ENCODE measurements around the gene IFT81. TPM values are rescaled to one million over a fixed set of nuclear protein-coding genes. Genes with fewer than 3 reads are reported as not detected.
"Not testable (repeated sequence)": the region's sequence is repeated elsewhere in the genome, so short reads cannot be mapped to it uniquely, and the experiment has no call there.

IFT81 gene
- total RNA-seq, 1 donor from 2014 or later: 17.3 TPM

- peak; percentile 72 for DNase-seq (ENCODE audit: low spot score)
- intact Hi-C loops (cut with DNase I): loop anchor here (10.0 kb wide), 1 partner anchor 317 kb away; no protein-coding TSS in a partner anchor
- ATAC-seq: peak; percentile 58
Observed at GRCh38 chr12:110107369-110108281, 16.5 kb upstream of the IFT81 start.

DNA sequence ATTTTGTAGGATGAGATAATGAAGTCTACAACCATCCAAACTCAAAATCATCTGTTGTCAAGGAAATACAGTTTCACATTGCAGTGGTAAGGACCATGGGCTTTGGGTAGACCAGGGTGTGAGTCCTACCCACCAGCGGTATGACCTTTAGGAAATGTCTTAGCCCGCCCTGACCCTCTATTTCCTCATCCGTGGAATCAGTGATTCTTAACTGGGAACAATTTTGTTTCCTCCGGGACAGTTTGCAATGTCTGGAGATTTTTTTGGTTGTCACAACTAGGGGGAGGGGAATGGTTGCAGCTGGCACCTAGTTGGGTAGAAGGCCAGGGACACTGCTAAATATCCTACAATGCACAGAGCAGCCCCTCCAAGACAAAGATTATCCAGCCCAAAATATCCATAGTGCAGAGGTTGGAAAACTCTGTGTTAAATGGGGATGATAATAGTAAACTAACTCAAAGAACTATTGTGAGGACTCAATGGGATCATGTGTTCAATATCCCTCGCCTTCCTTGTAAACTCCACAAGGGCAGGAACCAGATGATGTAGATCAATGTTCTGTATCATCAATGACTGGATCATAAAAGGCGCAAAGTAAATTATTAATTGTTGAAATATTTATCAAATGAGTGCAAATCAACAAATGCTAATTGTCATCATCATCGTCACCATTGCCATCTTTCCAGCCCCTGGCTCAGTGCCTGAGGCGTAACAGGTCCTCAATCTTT is 15.7 kb upstream of the IFT81 start:
- intact Hi-C loops (cut with DNase I): loop anchor here (10.0 kb wide), 1 partner anchor 316 kb away; no protein-coding TSS in a partner anchor
- DNase-seq (ENCODE audit: low spot score) (no peak), ATAC-seq (peak; percentile 13)

DNA sequence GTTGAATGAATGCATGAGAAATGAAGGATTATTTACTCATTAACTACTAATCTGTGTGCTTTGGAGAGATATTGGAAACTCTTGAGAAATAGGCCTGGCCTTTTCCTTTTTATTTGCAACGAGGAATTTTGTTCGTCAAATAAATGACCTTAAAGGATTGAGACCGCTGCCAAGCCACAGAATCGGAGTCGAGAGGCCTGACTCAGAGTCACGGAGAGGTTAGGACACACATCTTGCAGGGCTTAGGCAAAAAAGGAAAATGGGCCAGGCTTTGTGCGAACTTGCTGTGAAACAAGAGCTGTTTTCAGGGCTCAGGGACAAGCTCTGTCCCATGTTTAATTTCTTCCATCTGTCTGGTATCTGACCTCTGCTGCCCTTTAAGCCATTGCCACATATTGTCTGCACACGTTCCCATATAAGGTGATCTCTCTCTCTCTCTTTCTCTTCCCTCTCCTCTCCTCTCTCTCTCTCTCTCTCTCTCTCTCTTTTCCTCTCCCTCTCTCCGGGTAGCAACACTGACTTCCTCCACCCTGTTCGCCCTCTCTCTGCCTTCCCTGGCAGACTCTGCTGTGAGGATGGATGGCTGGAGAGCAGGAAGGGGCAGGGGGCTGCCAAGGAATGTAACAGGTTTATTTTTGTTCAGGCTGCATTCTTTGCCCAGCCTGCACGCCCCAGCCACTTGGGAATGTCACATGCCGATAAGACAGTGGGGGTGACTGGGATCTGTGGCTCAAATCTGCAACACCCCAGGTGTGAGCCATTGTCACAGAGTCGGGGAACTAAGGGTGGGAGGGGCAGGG is 14.9 kb upstream of the IFT81 start:
- ATAC-seq (peak; percentile 95), DNase-seq (ENCODE audit: low spot score) (peak; percentile 89)
- intact Hi-C loops (cut with DNase I): loop anchor here (10.0 kb wide), 1 partner anchor 316 kb away; no protein-coding TSS in a partner anchor

GRCh38 chr12:110109837-110110535 is 14.2 kb upstream of the IFT81 start:
- DNase-seq (ENCODE audit: low spot score) (no peak), ATAC-seq (no peak)
- intact Hi-C loops (cut with DNase I): loop anchor here (10.0 kb wide), 1 partner anchor 315 kb away; no protein-coding TSS in a partner anchor

DNA sequence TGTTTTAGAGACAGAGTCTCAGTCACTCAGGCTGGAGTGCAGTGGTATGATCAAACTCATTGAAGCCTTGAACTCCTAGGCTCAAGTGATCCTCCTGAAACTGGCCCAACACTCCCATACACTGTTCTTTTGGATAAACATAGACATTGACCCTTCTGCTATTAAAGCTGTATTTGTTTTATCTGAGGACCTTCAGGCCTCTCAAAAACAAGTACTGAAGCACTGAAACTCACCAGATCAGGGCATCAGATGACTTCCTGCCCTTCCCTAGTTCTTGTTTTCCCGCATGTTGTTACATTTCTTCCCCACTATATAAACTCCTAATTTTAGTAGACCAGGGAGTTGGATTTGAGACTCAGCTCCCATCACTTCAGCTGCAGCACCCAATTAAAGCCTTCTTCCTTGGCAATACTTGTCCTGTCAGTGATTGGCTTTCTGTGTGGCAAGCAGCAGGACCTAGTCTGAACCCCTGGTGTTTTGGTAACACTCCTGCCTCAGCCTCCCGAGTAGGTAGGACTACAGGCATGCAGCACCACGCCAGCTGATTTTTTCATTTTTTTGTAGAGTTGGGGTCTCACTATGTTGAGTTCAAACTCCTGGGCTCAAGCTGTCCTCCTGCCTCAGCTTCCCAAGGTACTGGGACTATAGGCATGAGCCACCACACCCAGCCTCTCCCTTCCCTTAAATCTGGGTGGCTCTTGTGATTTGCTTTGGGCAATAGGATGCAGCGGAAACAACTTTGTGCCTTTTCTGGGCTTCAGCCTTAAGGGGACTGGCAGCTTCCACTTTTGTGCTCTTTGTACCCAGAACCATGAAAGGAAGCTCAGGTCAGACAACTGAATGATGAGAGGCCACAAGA is 12.5 kb upstream of the IFT81 start:
- ATAC-seq: no peak
- no peak for DNase-seq (ENCODE audit: low spot score)
- intact Hi-C loops (cut with DNase I): no loop called here

DNA sequence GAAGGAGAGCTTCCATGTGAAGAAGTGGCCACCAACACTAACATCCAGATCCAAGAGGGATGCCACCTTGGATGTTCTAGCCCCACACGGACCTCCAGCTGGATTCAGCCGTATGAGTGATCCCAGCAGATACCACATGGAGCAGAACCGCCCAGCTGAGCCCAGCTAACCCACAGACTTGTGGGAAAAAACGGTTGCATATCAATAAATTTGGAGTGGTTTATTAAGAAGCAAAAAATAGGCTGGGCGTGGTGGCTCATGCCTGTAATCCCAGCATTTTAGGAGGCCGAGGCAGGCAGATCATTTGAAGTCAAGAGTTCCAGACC is 11.9 kb upstream of the IFT81 start:
- intact Hi-C loops (cut with DNase I): no loop called here
- no peak for DNase-seq (ENCODE audit: low spot score)
- ATAC-seq: no peak

GRCh38 chr12:110114528-110114937 is 9.6 kb upstream of the IFT81 start:
- no peak for DNase-seq (ENCODE audit: low spot score)
- intact Hi-C loops (cut with DNase I): no loop called here
- no peak for ATAC-seq

GRCh38 chr12:110115675-110116074 is 8.5 kb upstream of the IFT81 start:
- DNase-seq (ENCODE audit: low spot score) (no peak), ATAC-seq (no peak)
- intact Hi-C loops (cut with DNase I): no loop called here

DNA sequence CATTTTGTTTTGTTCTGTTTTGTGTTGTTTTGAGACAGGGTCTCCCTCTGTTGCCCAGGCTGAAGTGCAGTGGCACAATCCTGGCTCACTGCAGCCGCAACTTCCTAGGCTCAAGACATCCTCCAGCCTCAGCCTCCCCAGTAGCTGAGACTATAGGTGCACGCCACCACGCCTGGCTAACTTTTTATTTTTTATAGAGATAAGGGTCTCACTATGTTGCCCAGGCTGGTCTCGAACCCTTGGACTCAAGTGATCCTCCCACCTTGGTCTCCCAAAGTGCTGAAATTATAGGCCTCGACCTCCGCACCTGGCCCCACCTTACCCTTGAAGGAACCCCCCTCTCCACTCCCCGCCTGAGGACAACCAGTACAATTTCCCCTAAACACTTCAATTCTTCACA is 7.5 kb upstream of the IFT81 start:
- no peak for DNase-seq (ENCODE audit: low spot score)
- no peak for ATAC-seq
- intact Hi-C loops (cut with DNase I): no loop called here

- ATAC-seq; DNase-seq (ENCODE audit: low spot score); intact Hi-C loops (cut with DNase I): not testable (repeated sequence)
Observed at GRCh38 chr12:110117210-110117609, 6.9 kb upstream of the IFT81 start.

GRCh38 chr12:110117956-110118685 is 6.0 kb upstream of the IFT81 start:
- DNase-seq (ENCODE audit: low spot score) (no peak), ATAC-seq (peak; percentile 76)
- intact Hi-C loops (cut with DNase I): no loop called here

DNA sequence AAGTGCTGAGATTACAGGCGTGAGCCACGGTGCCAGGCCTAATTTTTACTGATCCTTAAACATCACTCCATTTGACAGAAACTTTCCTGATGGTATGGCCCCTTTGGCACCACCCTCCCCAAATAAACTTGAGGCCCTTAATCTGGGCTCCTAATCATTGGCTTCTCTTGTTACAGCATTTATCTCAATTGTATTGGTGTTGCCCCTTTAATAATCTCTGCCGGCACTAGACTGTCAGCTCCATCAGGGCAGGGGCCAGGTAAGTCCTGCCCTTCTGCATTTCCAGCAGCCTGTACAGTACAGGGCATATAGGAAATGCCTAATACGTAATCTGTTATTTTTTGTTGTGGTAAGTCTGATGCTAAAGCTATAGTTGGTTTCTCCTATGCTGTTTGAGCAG is 1.2 kb upstream of the IFT81 start:
- no peak for ATAC-seq
- intact Hi-C loops (cut with DNase I): no loop called here

DNA sequence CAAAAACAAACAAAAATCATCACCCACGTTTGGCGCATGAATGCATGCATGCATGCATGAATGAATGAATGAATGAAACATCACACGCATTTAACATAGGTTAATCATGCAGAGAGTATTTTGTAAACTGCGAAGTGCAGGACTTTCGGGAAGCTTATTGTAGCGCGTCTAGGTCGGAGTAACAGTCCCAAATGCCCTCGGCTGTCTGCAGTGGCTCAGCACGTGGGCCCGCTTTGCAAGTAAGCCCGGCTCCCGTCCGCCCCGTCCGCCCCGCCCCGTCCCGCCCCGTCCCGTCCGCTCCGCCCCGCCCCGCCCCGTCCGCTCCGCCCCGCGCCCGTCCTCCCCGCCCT is 263 bp upstream of the IFT81 start:
- DNase-seq (ENCODE audit: low spot score) (no peak), ATAC-seq (no peak)
- intact Hi-C loops (cut with DNase I): no loop called here

More for the DNA sequence above, 1.2 kb upstream of the IFT81 start:
- DNase-seq (ENCODE audit: low spot score): no peak

DNA sequence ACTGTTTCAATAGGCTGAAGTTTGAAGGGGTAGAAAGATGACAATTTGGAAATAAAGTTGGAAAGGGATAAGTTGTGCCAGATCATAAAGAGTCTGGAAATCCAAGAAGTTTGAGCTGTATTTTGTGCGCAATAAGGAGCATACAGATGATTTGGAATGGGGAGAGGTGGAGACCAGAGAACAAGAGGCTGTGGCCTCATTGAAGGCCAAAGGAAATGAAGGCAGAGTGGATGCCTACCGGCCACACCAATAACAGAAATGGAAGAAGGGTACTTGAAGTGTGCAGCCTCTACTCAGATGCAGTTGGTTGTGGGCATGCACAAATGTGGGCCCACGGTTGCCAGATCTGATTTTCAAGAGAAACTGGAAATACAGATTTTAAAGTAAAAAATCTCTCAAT is 2.4 kb downstream of the IFT81 start:
- DNase-seq (ENCODE audit: low spot score) (no peak), ATAC-seq (no peak)
- intact Hi-C loops (cut with DNase I): no loop called here

DNA sequence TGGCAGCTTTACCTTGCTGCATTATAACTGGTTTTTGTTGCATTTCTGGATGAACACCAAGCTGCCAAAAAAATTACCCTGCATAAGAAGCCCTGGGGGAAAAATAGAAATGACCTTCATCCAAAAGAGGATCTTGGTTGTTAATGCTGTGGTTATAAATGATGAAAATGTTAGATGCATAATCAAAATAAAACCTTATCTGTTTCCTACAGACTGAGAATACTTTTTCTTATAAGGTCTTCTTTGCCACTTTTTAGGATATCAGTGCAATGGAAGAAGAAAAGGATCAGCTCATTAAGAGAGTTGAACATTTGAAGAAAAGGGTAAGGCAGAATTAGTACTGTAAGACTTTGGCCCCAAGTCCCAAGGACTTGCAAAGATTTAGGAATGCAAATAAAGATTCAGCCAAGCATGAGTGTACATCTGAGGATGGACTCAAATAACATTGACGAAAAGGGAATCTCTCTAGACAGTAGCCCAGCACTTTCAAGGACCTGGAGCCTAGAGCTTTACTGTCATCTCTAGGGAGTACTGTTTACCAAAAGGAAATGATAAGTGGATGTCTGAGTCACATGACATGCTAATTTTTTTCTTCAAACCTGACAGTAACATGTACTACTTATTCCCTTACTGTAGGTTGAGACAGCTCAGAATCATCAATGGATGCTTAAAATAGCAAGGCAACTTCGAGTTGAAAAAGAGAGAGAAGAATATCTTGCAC is 10.7 kb downstream of the IFT81 start:
- no peak for ATAC-seq
- intact Hi-C loops (cut with DNase I): no loop called here
- no peak for DNase-seq (ENCODE audit: low spot score)

DNA sequence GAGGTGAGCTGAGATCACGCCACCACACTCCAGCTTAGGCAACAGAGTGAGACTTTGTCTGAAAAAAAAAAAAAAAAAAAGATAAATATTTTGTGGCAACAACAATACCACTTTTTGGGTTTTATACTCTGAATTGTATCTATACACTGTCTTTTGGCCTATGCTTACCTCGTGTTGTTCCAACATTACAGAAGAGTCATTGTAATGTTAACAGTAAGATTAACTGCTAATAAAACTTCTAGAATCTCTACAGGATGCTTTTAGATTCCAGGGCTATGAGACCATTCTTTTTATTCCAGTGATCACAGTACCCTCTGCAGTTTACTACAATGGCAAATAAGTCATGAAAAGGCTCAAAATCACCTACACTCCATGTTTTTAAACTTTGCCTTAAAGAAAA is 11.6 kb downstream of the IFT81 start:
- DNase-seq (ENCODE audit: low spot score) (no peak), ATAC-seq (no peak)
- intact Hi-C loops (cut with DNase I): no loop called here

DNA sequence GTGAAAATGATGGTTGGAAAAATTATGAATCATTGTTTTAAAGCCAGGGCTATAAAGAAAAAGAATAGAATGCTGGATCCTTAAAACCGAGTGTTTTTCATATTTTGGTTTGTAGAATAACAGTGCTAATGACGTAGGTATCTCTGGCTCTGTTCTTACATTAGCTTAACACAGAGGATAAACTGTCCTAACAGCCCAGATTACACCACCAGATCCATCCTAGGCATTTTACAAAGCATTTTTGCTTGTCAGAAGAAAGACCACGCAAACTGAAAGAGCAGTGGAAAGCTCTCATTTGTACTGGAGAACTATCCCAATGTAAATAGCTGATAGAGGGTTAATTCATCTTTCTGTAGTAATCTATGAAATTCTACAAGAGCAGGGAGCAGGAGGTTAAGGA is 13.6 kb downstream of the IFT81 start:
- ATAC-seq (no peak), DNase-seq (ENCODE audit: low spot score) (no peak)
- intact Hi-C loops (cut with DNase I): no loop called here

All from sciatic nerve (tissue), 2 donors.